ENCODE results near the gene GSTO1.
A peak's percentile ranks its signal among the peaks of the same experiment; 100 is the strongest.

The GSTO1 gene

DNA sequence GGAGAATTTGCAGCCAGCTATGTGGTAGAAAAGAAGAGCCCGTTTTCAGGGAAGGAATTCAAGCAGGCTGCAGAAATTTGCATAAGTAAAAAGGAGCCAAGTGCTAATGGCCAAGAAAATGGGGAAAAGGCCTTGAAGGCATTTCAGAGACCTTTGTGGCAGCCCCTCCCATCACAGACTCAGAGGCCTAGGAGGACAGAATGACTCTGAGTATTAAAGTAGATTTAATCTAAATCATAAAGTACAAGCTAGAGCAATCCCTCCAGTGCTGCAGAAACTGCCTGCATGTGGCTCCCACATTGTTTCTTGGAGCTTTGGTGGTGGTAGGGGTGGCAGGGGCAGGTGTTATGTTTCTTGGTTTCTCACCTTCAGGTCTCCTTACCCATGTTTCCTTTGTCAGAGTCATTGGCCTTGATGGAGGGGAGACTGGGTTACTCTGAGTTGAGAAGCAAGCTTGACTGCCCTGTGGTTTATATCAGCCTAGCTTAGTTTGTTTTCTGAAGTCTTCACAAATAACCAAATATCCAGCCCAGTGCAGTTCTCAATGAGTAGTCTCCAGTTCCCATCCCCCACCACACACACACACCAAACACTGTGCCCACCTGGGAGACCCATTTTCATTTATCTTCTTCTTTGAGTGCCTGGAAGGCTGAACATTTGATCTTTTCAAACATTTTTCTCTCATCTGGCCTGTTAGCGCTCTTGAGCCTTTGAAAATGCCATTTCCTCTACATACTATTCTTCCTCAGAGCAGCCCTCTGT, 49.1 kb downstream of the GSTO1 start:
- peak; percentile 35 for DNase-seq (ENCODE audit: low spot score)

DNA sequence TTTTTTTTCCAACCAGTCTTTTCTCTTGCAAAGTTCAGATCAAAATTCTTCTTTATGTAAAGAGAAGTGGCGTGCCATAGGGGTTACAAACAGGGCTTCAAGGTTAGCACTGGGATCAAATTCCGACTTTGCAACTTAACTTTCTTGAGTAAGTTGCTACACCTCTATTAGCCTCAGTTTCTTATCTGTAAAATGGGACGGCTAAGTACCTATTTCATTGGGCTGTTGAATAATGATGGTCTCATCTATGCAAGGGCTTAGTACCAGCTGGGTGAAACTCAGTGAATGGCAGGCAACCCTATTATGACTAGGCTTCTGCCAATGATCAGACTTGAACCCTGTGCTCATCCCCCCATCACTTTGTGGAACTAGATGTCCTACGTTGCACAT, 49.7 kb downstream of the GSTO1 start:
- DNase-seq (ENCODE audit: low spot score) = no peak

DNA sequence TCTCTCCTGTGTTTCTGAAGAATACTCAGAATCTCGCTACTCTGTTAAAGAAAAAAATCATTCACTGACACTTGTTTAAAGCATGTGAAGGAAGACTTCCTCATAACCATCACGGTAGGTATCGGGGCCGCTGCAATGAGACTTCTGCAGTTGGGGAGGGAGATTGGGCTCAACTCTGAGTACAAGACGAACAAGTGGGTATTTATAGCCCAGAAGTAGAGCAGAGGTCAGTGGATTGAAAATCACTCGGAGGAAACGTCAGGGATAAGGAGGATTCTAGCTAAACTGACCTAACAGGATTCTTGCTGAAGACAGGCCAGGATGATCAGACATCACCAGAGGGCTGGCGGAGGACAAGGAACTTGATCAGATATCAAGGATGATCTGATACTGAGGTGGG, 50.2 kb downstream of the GSTO1 start:
- no peak for DNase-seq (ENCODE audit: low spot score)

DNA sequence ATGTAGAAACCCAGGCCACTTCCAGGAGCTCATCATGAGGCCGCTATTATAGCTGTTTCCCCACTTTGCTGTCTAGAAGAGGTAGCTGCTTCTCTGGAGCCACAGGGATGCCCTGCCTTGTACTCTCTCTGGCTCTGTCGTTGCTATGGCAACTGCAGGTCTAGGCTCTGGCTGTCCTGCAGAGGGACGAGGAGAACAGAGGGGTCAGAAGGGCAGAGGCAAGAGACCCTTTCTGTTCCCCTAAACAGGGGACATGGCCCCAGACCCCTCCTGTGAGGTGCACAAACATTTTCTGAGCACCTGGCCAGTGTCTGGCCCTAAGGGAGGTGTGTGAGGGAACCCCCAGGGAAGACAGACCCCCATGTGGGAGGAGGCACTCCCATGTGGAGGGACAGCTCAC, 52.2 kb downstream of the GSTO1 start:
- DNase-seq (ENCODE audit: low spot score) = no peak

DNA sequence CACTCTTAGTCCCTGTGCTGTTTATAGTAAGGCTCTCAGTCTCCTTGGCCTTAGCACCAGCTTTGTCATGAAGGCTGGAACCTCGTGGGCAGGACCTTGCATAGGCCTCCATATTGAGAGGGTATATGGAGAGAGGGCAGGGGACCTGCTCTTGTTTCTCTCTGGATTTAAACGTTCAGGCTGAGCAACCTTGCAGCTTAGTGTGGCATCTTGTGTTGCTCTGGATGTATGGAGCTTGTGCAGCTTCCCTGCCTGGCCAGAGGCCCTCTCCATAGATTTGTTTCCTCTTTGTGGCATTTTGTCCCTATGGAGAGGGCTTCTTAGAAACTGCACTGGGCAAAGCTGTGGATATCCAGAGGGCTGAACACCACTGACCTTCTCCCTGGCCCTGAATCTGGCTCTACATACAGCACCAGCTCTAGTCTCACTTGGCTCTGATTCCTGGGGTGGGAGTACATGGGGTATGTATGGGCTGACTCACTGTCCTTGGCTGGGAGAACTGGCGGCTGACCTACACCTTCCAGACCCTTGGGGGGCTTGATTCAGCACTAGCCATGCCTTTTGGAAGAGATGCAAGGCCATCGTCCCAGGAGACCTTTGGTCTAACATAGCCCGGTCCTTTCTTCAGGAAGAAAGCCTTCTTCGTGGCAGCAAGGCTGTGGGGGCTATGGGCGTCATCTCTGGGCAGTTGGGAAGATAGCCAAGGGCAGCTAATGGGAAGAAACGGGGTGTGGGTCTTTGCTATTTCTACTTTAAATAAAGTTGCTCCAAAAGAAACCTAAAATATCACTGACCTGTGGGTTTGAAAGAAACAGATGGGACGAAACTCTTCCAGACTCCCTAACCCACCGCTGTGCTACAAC, 53.1 kb downstream of the GSTO1 start:
- no peak for DNase-seq (ENCODE audit: low spot score)

DNA sequence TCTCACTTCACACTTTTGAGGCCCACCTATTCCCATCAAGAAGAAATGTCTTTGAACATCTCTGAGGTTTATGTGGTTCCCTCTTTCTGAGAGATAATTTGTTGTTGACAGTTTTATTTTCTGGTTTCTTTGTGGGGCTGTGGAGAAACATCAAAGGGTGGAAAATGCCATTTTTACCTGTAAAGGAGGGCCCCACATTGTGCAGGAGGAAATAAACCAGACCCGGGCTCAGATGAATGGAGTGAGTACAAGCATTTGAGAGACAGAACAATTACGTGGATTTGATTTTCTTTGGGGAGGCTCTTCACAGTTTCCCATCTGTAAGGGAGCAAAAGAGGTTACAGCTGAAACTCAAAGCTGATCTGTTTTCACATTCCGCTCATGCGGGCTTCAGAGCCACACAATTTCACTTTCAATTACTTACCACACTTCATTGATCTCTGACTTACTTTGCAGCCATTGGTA, 53.8 kb downstream of the GSTO1 start:
- peak; percentile 37 for DNase-seq (ENCODE audit: low spot score)

DNA sequence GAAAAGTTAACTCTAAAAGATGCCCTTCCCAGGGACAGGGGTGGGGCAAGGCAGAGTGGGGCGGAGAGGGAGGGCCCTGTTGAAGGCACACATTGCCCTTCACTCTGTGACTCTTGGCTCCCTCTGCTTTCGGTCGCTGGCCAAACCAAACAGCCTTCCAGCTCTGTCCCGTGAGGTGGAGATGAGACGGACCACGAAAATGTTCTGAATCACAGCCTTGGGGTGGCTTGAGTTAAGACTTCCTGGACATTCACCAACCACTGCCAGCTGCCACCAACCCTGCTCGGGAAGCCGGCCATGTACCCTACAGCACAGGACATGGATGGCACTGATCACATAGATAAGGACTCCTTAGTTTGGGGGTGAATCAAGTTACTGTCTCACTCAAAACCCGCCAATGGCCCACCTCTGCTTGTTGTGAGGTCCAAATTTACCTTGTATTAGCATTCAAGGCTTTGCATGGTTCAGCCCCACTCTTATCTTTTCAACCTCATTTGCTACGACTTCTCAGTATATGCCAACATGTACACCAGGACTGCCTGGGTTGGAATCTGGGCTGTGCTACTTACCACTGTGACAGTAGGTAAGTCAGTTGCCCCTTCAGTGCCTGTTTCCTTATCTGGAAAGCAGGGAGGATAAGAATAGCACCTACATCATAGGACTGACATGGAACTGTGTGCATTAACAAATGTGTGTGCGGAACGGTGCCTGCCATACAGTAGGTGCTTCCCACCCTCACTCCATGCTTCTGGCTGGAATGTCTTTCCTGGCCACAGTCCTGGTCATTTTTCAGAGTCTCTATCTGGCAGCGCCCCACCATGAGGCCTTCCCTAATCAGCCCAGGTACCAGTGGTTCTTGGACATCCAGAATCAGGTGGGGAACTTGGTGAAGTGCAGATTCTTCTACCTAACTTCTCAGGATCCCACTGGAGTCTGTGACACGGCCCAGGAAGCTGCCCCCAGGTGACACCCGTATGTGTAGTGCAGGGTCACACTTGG, 55.6 kb downstream of the GSTO1 start:
- DNase-seq (ENCODE audit: low spot score) = no peak

DNA sequence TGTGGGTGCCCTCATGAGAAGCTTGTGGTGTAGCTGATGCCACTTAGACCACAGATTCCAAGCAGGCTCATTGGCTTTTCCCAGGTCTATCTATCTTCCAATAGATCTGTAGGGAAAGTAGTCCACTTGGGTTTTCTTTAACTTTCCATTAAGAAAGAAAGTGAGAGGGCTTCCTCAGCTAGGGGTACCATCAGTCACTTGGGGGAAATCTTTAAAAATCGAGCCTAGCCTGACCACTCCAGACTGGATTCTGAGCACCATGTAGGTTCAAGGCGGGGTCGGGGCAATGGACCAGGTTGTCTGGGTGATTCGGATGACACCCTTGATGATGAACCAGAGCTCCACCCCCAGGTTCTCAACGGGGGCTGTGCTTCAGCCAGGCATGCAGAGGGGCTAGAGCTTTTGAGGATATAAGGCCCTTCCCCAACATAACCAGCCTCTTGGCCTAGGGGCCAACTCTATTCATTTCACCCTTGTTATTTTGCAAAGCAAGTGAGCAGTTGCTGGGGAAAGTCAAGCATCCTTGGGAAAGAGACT, 56.6 kb downstream of the GSTO1 start:
- DNase-seq (ENCODE audit: low spot score) = no peak

DNA sequence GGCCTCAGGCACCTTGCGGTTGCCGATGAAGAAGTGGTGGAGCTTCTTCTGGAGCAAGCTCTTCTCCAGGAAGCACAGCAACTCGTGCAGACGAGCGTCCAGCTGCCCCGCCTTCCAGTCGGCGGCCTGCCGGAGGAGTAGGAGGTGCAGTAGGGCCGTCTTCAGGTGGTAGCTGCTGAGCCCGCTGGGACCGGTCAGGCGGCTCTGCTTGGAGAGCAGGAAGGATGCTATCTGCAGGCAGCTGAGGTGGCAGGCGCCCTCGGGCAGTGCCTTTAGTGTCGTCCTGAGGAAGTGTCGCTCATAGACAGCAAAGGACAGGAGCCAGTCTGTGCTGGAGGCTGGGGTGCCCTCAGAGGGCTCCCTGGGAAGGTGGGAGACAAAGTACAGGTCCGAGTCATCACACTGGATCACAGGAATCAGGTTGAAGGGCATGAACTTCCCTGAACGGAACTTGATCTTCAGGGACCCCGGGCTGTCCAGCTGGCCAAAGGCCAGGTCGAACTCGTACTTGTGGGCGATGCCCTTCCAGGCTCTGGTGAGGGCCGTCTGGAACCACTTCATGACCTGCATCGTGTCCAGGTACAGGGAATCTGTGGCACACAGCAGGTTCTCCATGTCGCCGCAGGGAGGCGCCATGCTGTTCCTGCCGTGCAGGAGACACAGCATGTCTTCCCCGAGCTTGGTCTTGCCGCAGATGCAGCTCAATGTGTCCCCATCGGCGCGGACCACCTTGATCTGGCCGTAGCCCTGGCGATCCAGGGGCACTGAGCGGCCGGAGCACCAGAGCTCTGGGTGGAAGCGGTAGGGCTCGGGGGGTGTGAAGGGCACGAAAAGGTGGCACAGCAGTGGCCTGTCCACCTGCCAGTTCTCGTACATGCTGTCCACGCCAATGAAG, 60.1 kb downstream of the GSTO1 start:
- DNase-seq (ENCODE audit: low spot score) = no peak

DNA sequence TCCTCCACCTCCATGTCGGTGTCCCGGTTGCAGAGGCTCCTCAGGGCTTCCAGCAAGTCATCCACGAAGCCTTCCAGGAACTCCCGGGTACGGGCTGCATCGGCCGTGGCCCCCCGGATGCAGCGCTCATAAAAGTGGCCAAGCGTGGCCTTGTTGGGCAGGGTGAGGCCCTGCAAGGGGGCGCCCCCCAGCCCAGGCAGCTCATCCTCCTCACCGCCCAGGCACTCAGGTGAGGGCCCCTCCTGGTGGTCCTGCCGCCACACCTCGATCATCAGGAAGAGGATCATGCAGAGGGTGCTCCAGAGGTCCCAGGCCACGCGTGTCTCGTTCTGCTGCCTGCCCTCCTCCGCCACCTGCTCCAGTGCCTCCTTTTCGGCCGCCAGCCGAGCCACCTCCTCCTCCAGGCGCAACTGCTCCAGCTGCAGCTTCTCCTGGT, 60.8 kb downstream of the GSTO1 start:
- no peak for DNase-seq (ENCODE audit: low spot score)

DNA sequence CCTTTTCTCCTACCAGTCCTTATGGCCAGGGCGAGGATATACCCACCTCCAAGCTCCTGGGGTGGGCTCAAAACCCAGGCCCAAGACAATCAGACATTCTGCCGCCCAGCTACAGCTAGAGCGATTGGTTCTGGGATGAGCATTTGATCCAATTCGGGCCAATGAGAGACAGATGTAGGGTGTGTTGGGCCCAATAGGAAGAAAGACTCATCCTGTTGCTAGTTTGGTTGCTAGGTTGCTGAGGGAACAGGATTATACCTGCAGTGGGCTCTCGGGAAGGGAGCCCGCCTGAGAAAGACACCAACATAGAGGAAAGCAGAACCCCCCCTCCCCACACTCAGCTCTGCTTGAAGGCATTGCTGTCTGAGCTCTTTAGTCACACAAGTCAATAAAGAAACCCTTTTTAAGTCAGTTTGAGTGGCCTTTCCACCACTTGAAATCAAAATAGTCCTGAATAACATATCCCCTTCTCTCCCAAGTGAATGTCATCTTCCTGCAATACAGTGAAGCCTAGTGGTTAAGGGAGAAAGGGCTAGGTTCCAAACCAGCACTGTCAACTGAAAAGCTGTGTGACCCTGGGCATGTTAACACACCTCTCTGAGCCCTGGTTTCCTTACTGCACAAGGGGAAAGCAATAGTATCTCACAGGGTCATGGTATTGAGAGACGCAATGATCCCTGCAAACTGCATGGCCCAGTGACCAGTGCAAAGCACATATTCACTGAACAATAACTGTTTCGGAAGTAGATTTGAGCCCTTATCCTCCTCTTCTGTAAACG, 61.8 kb downstream of the GSTO1 start:
- no peak for DNase-seq (ENCODE audit: low spot score)

Measured in CD4-positive, alpha-beta T cell treated with Interleukin-2 at 100 ng/mL for 4 hours (primary cell).